Activated CD4-positive, alpha-beta T cell treated with anti-CD3 and anti-CD28 coated beads, Interleukin-2, amount 10 ng/mL, durations not matched to agents 24 days and 14 days (primary cell): Measurements from ENCODE around the gene SLC1A7. TPM values are rescaled to one million over a fixed set of nuclear protein-coding genes. Genes with fewer than 3 reads are reported as not detected.

Experiments
- DNase-seq: peaks from one replicate; pipeline ENCODE4 v3.0.0; 2022
- H3K27ac Mint-ChIP-seq: one replicate; pipeline ENCODE4 v1.8.0; 2022; ENCODE audit warnings: mild to moderate bottlenecking, mixed read lengths
- H3K27me3 Mint-ChIP-seq: one replicate; pipeline ENCODE4 v1.8.0; 2022; ENCODE audit warnings: mixed read lengths
- H3K36me3 Mint-ChIP-seq: one replicate; pipeline ENCODE4 v1.8.0; 2022; ENCODE audit warnings: low read depth, mild to moderate bottlenecking, mixed read lengths
- H3K4me1 Mint-ChIP-seq: one replicate; pipeline ENCODE4 v1.8.0; 2021; ENCODE audit warnings: mixed read lengths
- H3K4me3 Mint-ChIP-seq: one replicate; pipeline ENCODE4 v1.8.0; 2022; ENCODE audit warnings: mild to moderate bottlenecking, moderate library complexity, mixed read lengths
- H3K9me3 Mint-ChIP-seq: one replicate; pipeline ENCODE4 v1.8.0; 2021; ENCODE audit warnings: mixed read lengths
- intact Hi-C: fragments of 100-400 bp; cut with micrococcal nuclease; formaldehyde crosslinking; loops from one replicate; pipeline ENCODE4 v1.15.1; 2023
- total RNA-seq: library from RNA; stranded (reverse); gene quantifications from 2 replicates; pipeline ENCODE4 v1.2.3, GENCODE V29; 2022

SLC1A7 gene
- total RNA-seq, 1 donor from 2014 or later: not detected

- no peak for DNase-seq
- H3K27ac Mint-ChIP-seq: no peak overlapping the region
- H3K36me3 Mint-ChIP-seq: no peaks in the 10 kb centered on the region
- intact Hi-C loops: no loop called here
- H3K27me3 Mint-ChIP-seq: no peaks in the 10 kb centered on the region
- H3K9me3 Mint-ChIP-seq: no peaks in the 10 kb centered on the region
- no peak overlapping the region for H3K4me3 Mint-ChIP-seq
- H3K4me1 Mint-ChIP-seq: no peaks in the 10 kb centered on the region
These were observed 61.7 kb downstream of the SLC1A7 start for GRCh38 chr1:53080769-53081168.

- intact Hi-C loops: no loop called here
- H3K9me3 Mint-ChIP-seq: no peaks in the 10 kb centered on the region
- H3K4me3 Mint-ChIP-seq: no peak overlapping the region
- H3K4me1 Mint-ChIP-seq: no peaks in the 10 kb centered on the region
- H3K27me3 Mint-ChIP-seq: no peaks in the 10 kb centered on the region
- no peak overlapping the region for H3K27ac Mint-ChIP-seq
- DNase-seq: no peak
- H3K36me3 Mint-ChIP-seq: no peaks in the 10 kb centered on the region
These were observed 62.4 kb downstream of the SLC1A7 start for GRCh38 chr1:53080041-53080440.

- Mint-ChIP-seq H3K9me3 (no peaks in the 10 kb centered on the region), H3K27ac (no peak overlapping the region), H3K4me3 (no peak overlapping the region), H3K27me3 (no peaks in the 10 kb centered on the region), H3K4me1 (no peaks in the 10 kb centered on the region), H3K36me3 (no peaks in the 10 kb centered on the region)
- intact Hi-C loops: no loop called here
- no peak for DNase-seq
These were observed 63.2 kb downstream of the SLC1A7 start for GRCh38 chr1:53079251-53079650.

GRCh38 chr1:53078333-53079101 lies 63.9 kb downstream of the SLC1A7 start:
- H3K9me3 Mint-ChIP-seq: no peaks in the 10 kb centered on the region
- no peak for DNase-seq
- H3K4me1 Mint-ChIP-seq: no peaks in the 10 kb centered on the region
- H3K36me3 Mint-ChIP-seq: no peaks in the 10 kb centered on the region
- no peak overlapping the region for H3K27ac Mint-ChIP-seq
- H3K27me3 Mint-ChIP-seq: no peaks in the 10 kb centered on the region
- intact Hi-C loops: no loop called here
- no peak overlapping the region for H3K4me3 Mint-ChIP-seq

- Mint-ChIP-seq H3K36me3 (no peaks in the 10 kb centered on the region), H3K27ac (no peak overlapping the region), H3K27me3 (no peaks in the 10 kb centered on the region), H3K4me3 (no peak overlapping the region), H3K4me1 (no peaks in the 10 kb centered on the region), H3K9me3 (no peaks in the 10 kb centered on the region)
- intact Hi-C loops: no loop called here
- no peak for DNase-seq
These were observed 64.9 kb downstream of the SLC1A7 start for GRCh38 chr1:53077599-53077965.

- H3K27ac Mint-ChIP-seq: no peak overlapping the region
- DNase-seq: no peak
- H3K4me1 Mint-ChIP-seq: no peaks in the 10 kb centered on the region
- H3K9me3 Mint-ChIP-seq: no peaks in the 10 kb centered on the region
- no peaks in the 10 kb centered on the region for H3K36me3 Mint-ChIP-seq
- no peak overlapping the region for H3K4me3 Mint-ChIP-seq
- no peaks in the 10 kb centered on the region for H3K27me3 Mint-ChIP-seq
- intact Hi-C loops: no loop called here
These were observed 65.5 kb downstream of the SLC1A7 start for GRCh38 chr1:53076721-53077598.

- Mint-ChIP-seq H3K4me3 (no peak overlapping the region), H3K27ac (no peak overlapping the region), H3K36me3 (no peaks in the 10 kb centered on the region), H3K27me3 (no peaks in the 10 kb centered on the region), H3K9me3 (no peaks in the 10 kb centered on the region), H3K4me1 (no peaks in the 10 kb centered on the region)
- intact Hi-C loops: no loop called here
- DNase-seq: no peak
These were observed 66.3 kb downstream of the SLC1A7 start for GRCh38 chr1:53076165-53076564.

GRCh38 chr1:53075761-53076163 lies 66.7 kb downstream of the SLC1A7 start:
- no peak for DNase-seq

GRCh38 chr1:53075206-53075605 lies 67.2 kb downstream of the SLC1A7 start:
- H3K4me1 Mint-ChIP-seq: no peaks in the 10 kb centered on the region
- DNase-seq: no peak

More at GRCh38 chr1:53075761-53076163, 66.7 kb downstream of the SLC1A7 start:
- intact Hi-C loops: no loop called here
- Mint-ChIP-seq H3K27ac (no peak overlapping the region), H3K4me1 (no peaks in the 10 kb centered on the region), H3K9me3 (no peaks in the 10 kb centered on the region), H3K4me3 (no peak overlapping the region), H3K36me3 (no peaks in the 10 kb centered on the region), H3K27me3 (no peaks in the 10 kb centered on the region)

GRCh38 chr1:53074313-53075154 lies 67.9 kb downstream of the SLC1A7 start:
- H3K9me3 Mint-ChIP-seq: no peaks in the 10 kb centered on the region
- H3K4me1 Mint-ChIP-seq: no peaks in the 10 kb centered on the region
- no peak overlapping the region for H3K4me3 Mint-ChIP-seq
- no peaks in the 10 kb centered on the region for H3K27me3 Mint-ChIP-seq
- no peak for DNase-seq
- no peaks in the 10 kb centered on the region for H3K36me3 Mint-ChIP-seq
- no peak overlapping the region for H3K27ac Mint-ChIP-seq
- intact Hi-C loops: no loop called here

More at GRCh38 chr1:53075206-53075605, 67.2 kb downstream of the SLC1A7 start:
- intact Hi-C loops: no loop called here
- no peaks in the 10 kb centered on the region for H3K9me3 Mint-ChIP-seq
- no peaks in the 10 kb centered on the region for H3K27me3 Mint-ChIP-seq
- no peak overlapping the region for H3K4me3 Mint-ChIP-seq
- no peak overlapping the region for H3K27ac Mint-ChIP-seq
- no peaks in the 10 kb centered on the region for H3K36me3 Mint-ChIP-seq

- no peaks in the 10 kb centered on the region for H3K36me3 Mint-ChIP-seq
- H3K27me3 Mint-ChIP-seq: no peaks in the 10 kb centered on the region
- intact Hi-C loops: no loop called here
- H3K27ac Mint-ChIP-seq: no peak overlapping the region
- no peaks in the 10 kb centered on the region for H3K4me1 Mint-ChIP-seq
- no peak overlapping the region for H3K4me3 Mint-ChIP-seq
- no peaks in the 10 kb centered on the region for H3K9me3 Mint-ChIP-seq
- no peak for DNase-seq
These were observed 68.5 kb downstream of the SLC1A7 start for GRCh38 chr1:53073868-53074311.

- Mint-ChIP-seq H3K4me1 (no peaks in the 10 kb centered on the region), H3K9me3 (no peaks in the 10 kb centered on the region), H3K36me3 (no peaks in the 10 kb centered on the region), H3K4me3 (no peak overlapping the region), H3K27ac (no peak overlapping the region), H3K27me3 (no peaks in the 10 kb centered on the region)
- DNase-seq: no peak
- intact Hi-C loops: no loop called here
These were observed 69.2 kb downstream of the SLC1A7 start for GRCh38 chr1:53073287-53073686.

GRCh38 chr1:53071915-53072314 lies 70.5 kb downstream of the SLC1A7 start:
- no peak for DNase-seq
- Mint-ChIP-seq H3K4me3 (no peak overlapping the region), H3K4me1 (no peaks in the 10 kb centered on the region), H3K9me3 (no peaks in the 10 kb centered on the region), H3K27me3 (no peaks in the 10 kb centered on the region), H3K27ac (no peak overlapping the region), H3K36me3 (no peaks in the 10 kb centered on the region)
- intact Hi-C loops: no loop called here
